HG02884 (cell line): Measurements from ENCODE around the gene WWP2.
"Not testable (repeated sequence)": the region's sequence is repeated elsewhere in the genome, so short reads cannot be mapped to it uniquely, and the experiment has no call there.

Source experiments
- ATAC-seq: cut with Tn5 transposase; IDR thresholded peaks from one replicate; pipeline ENCODE4 v1.9.1; 2021; ENCODE audit warnings: mild to moderate bottlenecking, moderate library complexity; ENCODE audit not compliant: unreplicated experiment

The WWP2 gene

DNA sequence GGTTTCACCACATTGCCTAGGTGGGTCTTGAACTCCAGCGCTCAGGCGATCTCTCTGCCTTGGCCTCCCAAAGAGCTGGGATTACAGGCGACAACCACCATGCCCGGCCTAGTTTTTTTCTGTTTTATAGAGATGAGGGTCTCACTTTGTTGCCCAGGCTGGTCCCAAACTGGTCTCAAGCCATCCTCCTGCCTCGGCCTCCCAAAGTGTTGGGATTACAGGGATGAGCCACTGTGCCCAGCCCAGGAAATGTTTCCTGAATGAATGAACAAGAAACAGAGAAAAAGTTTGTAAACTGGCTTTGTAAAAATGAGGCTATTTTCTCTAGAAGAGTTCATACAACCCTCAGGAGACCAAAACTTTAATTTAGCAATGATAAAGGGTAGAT is 68.0 kb downstream of the WWP2 start:
- ATAC-seq: no peak

DNA sequence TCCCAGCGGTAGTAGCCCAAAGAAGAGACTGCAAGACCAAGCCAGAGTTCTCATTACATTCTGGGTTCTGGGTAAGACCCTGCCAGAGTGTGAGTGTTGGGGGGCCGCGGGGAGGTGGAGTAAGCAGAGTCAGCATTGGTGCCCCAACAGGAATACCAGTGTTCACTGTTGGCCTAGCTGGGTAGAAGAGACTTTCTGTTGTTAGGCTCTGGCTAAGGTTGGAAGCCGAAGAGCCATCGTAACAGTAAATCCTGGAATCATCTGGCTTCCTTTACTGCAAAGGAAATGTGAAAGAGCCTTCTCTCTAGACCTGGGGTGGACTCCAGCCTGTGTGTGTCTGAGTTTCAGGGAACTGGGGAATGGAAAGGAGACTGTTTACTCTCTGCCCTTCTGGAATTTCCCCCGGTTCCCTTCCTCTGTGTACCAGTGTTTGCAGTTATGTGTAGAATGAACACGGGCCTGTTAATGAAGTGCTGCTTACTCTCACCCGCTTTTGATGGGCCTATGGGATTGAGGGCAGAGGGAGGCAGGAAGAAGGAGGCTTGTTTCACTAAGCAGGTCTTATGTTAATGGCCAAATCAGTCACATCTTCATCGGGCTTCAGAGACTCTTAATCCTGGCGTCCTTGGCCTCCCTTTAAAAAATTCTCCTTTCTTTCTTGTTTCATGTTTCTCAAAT is 68.5 kb downstream of the WWP2 start:
- no peak for ATAC-seq

DNA sequence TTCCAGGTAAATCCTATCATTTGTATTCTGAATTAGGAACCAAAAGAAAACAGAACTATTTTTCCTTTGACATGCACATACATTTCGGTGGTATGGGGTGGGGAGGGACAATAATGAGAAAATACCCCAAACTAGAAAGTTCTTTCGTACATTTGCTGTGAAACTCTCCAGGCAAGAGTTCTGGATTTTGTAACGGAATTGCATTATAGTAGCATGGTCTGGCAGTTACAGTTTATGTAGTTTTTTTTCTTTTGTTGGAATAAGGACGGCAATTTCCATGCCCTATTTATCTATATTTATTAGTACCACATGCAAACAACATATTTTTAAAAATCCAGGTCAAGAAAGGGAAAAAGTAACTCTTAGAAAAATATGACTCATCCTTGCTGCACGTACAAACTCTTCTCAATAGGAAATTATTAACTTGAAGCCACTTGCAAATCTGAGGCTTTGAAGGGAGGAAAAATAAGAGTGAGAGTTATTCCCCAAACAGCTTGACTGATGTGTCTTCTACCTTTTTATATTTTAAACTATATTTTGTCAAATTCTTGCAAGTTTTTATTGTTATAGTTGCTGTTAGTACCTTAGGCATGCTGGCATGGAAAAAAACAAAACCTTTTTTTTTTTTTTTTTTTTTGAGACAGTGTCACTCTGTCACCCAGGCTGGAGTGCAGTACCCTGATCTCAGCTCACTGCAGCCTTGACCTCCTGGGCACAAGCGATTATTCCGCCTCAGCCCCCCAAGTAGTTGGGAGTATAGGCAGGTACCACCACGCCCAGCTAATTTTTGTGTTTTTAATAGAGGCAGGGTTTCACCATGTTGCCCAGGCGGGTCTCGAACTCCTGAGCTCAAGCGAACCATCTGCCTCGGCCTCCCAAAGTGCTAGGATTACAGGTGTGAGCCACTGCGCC is 69.3 kb downstream of the WWP2 start:
- no peak for ATAC-seq

DNA sequence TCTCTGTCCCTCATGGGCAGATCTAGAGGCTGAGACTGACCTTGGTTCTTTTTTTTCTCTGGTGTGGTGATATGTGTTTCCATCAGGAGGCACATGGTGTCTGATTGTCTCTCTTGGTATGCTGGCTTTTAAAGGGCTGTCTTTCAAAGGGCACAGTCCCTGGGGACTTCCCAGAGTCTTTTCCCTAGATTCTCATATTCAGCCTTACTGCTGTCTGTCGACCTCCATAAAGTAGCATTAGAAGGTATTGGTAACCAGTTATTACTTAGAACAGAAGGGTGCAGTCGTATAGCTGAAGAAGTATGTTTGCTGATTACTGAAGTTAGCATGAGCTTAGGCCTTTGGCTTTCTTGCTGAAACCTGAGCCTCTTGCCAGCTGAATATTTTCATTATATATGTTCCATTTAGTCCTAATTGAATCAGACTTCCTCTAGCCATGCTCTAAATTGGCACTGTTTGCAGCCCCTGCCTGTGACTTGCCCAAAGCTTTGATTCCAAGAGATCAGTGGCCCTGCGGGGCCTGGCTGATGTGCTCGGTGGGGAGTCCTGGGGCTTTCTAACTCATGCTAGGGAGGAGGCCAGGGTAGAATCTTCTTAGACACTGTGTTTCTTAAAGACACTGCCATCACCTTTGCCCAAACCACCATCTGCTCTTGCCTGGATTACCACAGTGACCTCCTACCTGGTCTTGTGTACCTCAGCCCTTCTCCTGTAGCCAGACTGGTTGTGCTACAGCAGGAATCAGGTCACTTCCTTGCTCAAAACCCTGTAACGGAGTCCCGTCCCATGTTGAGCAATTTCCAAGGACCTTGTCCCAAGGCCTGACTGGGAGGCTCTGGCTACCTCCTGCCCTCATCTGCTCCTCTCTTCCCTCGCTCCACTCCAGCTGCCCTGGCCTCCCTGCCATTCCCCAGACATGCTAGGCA is 71.5 kb downstream of the WWP2 start:
- ATAC-seq: no peak

DNA sequence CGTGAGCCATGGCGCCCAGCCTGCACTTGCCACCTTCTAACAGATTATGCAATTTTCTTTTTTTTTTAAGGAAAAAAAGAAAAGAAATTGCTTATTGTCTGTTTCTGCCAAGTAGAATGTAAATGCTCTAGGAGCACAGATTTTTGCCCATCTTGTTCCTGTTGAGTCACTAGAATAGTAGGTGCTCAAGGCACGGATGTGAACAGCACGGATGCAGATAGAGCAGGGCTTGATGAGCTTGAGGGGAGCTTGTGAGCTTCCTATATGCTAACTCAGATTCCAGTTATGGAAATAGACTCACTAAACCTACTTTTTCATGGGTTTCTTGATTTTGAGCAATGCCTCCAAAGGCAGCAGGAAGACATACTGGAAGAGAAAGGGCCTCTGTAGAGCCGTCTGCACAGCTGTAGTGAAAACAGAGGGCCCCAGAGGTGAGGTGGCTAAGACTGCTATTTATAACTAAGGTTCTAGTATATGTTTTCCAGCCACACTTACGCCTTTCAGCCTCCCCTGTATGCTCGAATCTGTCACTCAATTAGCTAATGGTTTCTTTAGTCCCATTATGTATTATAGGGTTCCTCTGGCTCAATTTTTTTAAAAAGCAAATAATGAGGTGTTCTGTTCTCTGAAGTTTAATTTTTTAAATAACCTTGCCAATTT is 72.8 kb downstream of the WWP2 start:
- ATAC-seq: no peak

DNA sequence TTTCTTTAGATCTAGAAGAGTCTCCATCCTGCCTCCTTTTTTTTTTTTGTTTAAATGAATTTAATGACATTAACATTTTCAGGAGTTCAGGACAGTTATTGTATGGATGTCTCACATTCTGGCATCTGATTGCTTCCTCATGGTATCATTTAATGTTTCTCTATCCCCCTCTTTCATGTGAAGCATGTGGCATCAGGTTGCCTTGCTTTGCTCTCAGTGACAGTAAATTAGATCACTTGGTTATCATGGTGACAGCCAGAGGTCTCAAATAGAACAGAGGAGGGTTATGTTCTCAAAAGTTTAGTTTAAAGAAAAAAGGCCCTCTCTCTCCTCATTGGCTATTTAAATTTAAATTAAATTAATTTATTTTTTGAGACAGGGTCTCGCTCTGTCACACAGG is 74.1 kb downstream of the WWP2 start:
- no peak for ATAC-seq

DNA sequence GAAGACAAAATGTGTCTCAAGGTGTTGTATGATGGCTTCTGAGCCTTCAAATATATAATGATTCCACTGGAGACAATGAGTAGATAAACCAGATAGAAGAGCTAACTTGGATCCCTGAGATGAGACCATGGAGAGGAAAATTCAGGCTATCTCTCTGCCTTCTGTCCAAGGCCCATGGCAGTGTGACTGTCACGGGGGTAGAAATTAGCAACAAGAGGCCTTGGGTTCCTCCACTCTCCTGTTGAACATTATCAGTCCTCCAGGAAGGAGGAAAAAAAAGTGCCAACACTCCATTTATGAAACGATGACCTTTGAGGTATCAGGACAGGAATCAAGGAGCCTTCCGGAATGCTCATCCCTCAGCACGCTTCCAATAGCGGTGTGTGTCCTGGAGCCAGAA is 75.2 kb downstream of the WWP2 start:
- ATAC-seq: no peak

DNA sequence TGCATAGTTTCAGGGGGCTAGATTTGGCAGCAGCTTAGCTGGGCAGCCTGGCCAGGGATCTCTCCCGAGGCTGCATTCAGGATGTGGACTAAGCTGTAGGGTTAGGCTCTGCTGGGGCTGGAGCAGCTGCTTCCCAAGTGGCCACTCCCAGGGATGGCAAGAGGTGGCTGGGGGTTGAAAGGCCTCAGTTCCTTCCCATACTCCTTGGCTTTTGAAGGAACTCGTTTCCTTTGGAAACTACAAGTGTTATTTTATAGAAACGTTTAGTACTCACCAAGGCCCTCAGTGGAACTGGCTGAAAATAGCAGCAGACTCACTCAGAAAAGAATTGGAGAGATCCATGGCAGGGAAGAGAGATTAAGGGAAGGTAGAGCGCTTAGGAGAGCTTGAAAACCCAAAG is 76.4 kb downstream of the WWP2 start:
- no peak for ATAC-seq

DNA sequence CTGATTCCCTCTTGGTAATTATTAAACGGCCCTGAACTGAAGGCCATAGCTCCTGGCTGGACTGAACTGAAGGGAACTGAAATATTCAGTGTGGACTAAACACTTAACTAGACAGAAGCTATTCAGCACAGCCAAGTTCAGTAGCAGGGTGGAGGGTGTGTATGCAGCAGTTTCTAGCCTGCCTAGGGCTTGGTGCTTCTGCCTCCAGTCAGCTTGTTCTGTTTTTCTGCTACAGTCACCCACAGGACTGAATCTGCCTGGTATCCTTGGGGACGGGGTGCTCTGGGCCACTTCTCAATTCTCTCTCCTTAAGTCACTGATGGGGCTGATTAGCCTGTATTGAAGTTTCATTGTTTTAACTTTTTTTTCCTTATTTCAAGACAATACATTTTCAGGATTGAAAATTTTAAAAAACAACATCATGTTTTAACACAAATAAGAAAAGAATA is 77.1 kb downstream of the WWP2 start:
- no peak for ATAC-seq

DNA sequence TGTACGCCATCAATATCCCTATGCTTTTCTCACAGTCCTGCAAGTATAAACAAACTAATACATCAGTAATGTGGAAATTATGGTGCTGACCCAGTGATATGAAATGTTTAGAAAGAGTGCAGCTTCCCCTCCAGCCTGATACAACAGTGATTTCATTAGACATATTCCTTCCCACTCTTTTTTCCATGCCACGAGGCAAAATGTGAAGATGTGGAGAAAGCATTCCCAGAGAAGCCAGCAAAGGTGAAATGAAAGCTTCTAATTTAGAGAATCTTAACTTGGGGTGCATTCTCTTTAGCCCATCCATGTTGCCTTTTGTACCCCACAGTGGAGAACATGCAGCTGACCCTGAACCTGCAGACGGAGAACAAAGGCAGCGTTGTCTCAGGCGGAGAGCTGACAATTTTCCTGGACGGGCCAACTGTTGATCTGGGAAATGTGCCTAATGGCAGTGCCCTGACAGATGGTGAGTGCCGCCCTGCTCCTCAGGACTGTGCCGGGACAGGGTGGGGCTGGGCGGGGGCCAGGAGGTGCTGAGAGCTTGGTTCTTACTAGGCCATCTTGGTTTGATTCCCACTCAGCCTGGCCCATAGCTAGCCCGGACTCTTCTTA is 77.8 kb downstream of the WWP2 start:
- no peak for ATAC-seq

DNA sequence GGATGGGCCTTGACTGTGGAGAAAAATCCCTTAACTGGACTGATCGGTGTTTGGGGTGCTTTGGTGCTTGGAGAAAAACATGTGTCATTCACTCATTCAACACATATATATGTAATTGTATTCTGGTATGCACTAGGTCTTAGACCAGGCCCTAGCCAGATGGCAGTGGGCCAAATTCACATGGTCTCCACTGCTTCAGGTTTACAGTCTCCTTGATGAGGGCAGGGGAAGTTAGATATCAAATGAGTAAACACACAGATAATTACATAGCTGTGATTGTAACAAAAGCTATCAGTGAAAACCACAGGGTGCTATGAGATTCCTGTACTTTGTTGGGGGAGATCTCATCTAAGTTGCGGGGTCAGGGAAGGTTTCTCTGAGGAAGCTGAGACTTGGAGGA is 78.8 kb downstream of the WWP2 start:
- ATAC-seq: no peak

DNA sequence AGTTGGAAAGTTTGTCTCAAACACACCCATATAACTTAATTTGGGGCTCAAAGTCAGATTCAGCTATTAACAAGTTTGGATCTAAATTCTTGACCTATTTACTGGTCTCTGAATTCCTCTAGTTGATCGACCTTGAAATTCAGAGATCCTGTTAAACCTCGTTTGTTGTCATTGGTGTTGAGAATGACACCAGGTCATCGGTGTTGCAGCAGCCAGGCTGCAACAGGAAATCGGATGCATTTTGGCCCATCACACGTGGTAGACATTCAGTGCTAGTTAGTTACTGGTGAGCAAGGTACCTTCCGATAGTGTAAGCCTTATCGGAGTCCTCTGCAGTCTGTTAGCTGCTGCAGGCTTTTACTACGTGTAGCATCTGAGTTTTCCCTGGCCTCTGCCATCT is 82.3 kb downstream of the WWP2 start:
- ATAC-seq: no peak

DNA sequence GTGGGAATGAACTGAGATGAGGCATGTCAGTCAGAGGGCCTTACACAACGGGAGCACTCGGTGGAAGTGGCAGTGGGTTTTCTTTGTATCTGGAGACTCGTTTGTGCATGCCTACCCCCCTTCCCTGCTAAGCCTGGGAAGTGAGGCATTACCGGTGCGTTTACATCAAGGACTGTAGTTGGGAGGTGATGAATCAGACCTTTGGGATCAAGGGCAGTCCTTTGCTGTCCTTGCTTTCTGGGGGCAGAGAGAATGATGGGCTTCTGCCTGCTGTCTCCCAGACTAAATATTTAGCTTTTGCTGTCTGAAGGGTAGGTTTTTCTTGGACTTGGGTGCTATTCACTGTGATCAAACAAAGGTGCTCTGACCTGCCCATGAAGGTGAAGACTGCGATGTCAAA is 83.0 kb downstream of the WWP2 start:
- ATAC-seq: no peak

DNA sequence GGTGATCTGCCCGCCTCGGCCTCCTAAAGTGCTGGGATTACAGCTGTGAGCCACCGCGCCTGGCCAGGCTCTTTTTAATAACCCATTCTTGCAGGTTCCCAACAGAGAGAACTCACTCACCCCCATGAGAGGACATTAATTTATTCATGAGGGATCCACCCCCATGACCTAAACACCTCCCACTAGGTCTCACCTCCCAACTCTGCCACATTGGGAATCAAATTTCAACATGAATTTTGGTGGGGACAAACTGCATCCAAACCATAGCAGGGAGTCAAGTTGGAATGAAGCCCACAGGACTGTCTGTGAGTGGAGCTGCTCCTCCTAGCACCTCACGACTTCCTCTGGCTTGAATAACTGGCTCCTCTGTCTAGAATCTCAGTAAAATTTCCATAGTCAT is 85.5 kb downstream of the WWP2 start:
- ATAC-seq: no peak

DNA sequence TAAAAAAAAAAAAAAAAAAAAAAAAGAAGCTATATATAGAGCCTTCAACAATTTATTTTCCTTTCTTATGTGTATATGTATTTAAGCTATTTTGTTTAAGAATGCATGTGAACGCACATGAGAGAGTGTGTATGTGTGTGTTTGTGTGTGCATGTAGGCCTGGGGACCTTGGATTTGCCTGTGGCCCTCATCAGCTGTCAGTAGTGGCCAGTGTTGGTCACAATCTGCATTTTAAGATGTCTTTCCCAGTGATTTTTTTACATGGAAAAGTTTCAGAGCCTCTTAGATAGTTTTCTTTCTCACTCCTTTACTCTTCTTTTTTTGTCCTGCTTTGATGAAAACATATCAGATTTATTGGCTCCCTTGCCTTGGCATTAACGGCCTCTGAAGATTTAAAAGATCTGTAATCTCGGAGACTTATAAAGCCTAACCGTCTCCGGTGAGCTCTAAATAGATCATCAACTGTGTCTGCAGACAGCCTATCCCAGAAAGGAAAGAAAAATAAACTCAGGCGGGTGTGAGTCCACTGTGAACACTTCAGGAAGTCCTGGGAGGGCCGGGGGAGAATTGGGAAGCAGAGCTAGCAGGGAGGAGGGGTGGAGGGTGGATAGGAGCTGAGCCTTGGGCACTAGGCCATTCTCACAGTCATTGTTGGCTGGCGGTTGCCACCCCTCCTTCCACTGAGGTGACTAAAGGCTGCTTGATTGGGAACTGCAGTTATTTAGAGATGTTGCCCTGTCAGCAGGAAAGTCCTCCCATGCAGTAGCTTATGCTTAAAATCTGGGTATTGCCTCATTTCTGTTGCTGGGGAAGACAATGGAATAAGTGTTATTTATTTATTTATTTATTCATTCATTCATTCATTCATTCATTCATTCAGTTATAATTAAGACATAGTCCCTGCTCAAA is 86.8 kb downstream of the WWP2 start:
- ATAC-seq: no peak

DNA sequence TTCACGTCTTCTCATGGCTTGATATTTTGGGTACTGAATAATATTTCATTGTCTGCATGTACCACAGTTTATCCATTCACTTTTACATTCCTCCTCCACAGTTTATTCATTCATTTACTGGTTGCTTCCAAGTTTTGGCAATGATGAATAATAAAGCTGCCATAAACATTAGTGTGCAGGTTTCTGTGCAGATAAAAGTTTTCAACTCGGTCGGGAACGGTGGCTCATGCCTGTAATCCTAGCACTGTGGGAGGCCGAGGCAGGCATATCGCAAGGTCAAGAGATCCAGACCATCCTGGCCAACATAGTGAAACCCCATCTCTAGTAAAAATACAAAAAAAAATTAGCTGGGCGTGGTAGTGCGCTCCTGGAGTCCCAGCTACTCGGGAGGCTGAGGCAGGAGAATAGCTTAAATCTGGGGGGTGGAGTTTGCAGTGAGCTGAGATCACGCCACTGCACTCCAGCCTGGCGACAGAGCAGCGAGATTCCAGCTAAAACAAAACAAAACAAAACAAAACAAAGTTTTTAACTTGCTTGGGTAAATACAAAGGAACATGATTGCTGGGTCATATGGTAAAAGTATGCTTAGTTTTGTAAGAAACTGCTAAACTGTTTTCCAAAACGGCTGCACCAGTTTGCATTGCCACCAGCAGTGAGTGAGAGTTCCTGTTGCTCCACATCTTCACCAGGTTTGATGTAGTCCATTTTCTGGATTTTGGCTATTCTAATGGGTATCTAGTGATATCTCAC is 89.5 kb downstream of the WWP2 start:
- ATAC-seq: no peak

DNA sequence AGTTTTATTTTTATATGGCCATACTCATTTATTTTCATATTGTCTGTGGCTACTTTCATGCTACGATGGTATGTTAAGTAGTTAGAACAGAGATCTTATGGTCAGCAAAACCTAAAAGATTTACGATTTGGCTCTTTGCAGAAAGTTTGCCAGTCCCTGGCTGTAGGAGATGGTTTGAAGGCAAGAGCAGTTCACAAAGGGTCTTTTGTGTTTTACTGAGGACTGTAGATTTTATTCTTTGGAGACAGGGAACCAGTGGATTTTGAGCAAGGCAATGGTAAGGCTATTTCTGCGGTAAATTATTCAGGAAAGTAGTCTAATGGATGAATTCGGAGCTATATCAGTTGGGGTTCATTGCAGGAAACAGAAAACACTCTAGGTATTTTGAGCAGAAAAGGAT is 90.7 kb downstream of the WWP2 start:
- ATAC-seq: no peak

DNA sequence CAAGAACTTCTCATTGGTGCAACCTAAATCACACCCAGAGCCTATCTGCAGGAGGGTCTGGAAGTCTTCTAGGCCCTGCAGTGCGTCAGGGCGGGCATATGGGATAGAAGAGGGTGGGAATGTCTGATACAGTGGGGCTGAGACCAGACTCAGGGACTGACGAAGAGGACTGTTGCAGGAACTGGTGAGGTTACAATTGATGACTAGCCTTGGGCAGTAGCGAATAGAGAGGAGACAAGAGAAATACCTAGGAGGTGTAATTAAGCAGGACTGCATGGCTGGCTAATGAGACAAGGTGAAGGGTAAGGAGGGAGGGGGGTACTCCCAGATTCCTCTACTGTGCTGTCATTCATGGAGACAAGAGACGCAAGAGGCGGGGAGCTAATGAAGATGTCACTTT is 91.3 kb downstream of the WWP2 start:
- ATAC-seq: no peak

DNA sequence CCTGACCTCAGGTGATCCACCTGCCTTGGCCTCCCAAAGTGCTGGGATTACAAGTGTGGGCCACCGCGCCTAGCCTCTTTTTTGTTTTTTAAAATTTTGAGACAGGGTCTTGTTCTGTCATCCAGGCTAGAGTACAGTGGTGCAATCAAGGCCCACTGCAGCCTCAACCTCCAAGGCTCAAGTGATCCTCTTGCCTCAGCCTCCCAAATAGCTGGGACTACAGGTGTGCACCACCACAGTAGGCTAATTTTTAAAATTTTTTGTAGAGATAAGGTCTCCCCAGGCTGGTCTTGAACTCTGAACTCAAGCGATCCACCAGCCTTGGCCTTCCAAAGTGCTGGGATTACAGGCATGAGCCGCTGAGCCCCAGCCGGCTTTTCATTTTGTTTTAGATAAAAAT is 92.6 kb downstream of the WWP2 start:
- not testable (repeated sequence) for ATAC-seq
